HL-60 (cell line): ENCODE data around the gene ZNF566.

Experiments
- GABPA ChIP-seq: IDR thresholded peaks from 2 replicates; pipeline ENCODE4 v1.6.1; 2012; ENCODE audit warnings: low read depth
- POLR2AphosphoS5 ChIP-seq: IDR thresholded peaks from 2 replicates; pipeline ENCODE4 v1.6.1; 2012; ENCODE audit warnings: low read depth
- TF ChIP-seq, protein P1 (sequence below): IDR thresholded peaks from one replicate; pipeline ENCODE4 v1.5.1; 2011; ENCODE audit warnings: low read length, control low read depth, inconsistent platforms; ENCODE audit not compliant: insufficient read depth

DNA sequence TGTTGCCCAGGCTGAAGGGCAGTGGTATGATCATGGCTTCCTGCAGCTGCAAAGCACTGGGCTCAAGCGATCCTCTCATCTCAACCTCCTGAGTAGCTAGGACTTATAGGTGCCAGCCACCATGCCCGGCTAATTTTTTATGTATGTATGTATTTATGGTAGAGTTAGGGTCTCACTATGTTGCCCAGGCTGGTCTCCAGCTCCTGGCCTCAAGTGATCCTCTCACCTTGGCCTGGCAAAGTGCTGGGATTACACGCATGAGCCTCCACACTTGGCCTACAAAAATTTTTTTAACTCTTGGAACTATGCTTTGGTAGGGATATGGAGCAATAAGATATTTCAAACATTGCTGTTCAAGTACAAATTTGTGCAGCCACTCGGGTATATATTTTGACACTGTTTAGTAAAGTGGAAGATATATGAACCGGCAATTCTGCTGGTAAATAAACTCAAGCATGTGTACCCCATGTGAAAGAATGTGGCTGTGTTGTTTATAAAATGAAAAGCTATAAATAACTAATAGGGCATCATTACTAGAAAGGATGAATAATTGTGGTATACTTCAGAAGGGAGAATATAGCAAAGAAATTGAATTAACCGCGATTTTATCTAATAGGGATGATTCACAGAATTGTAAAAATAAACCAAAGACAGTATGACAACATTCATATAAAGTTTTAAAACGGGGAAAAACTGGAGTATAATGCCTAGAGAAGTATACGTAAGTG, 1.1 kb downstream of the ZNF566 start:
- TF ChIP-seq, protein P1, sequence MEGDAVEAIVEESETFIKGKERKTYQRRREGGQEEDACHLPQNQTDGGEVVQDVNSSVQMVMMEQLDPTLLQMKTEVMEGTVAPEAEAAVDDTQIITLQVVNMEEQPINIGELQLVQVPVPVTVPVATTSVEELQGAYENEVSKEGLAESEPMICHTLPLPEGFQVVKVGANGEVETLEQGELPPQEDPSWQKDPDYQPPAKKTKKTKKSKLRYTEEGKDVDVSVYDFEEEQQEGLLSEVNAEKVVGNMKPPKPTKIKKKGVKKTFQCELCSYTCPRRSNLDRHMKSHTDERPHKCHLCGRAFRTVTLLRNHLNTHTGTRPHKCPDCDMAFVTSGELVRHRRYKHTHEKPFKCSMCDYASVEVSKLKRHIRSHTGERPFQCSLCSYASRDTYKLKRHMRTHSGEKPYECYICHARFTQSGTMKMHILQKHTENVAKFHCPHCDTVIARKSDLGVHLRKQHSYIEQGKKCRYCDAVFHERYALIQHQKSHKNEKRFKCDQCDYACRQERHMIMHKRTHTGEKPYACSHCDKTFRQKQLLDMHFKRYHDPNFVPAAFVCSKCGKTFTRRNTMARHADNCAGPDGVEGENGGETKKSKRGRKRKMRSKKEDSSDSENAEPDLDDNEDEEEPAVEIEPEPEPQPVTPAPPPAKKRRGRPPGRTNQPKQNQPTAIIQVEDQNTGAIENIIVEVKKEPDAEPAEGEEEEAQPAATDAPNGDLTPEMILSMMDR, result no peak
- TF ChIP-seq POLR2AphosphoS5, result no peak
- no peak for TF ChIP-seq GABPA
